ENCODE measurements around the gene CT45A2.
"Not testable (repeated sequence)": the region's sequence is repeated elsewhere in the genome, so short reads cannot be mapped to it uniquely, and the experiment has no call there.

The CT45A2 gene

DNA sequence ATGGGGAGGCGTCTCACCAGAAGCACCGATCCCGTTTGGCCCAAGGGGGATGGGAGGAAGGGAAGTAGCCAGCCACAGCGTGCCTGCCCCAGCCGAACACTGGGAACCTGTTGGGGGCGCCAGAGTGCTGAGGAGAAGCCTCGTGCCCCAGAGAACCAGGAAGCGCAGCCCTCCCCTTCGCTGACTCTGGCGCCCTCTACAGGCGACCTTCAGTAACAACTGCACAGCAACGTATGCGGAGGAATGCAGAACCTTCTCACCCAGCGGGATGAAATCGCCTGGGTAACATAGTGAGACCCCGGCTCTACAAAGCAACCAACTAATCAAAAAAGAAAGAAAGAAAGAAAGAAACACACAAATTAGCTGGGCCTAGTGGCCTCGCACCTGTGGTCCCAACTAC is at the start of gene CT45A2:
CT45A2 (minus strand) TSS at position 101 of the 400 bp plus-strand sequence. CDS start 3,747 bp downstream, outside the sequence.
- not testable (repeated sequence) for H3K9me3 ChIP-seq (ENCODE audit: control insufficient read depth, insufficient read depth, low read length); H3K9ac ChIP-seq (ENCODE audit: low read depth, low read length); H3K4me3 ChIP-seq (ENCODE audit: low read depth, low read length); H3K36me3 ChIP-seq (ENCODE audit: control insufficient read depth, insufficient read depth, low read length); H3K27me3 ChIP-seq (ENCODE audit: control insufficient read depth, insufficient read depth, low read length); H3K4me1 ChIP-seq (ENCODE audit: control insufficient read depth, insufficient read depth, low read length)

- not testable (repeated sequence) for H3K9me3 ChIP-seq (ENCODE audit: control insufficient read depth, insufficient read depth, low read length); H3K36me3 ChIP-seq (ENCODE audit: control insufficient read depth, insufficient read depth, low read length); H3K9ac ChIP-seq (ENCODE audit: low read depth, low read length)
Measured at GRCh38 chrX:135854438-135854837, 34.6 kb upstream of the CT45A2 start, which contains the start of gene CT45A8. Gene CT45A8, minus strand, starts transcription at chrX:135854538. Its CDS starts 3,755 bp downstream, at chrX:135850783.

GRCh38 chrX:135837180-135837579 is 17.4 kb upstream of the CT45A2 start, which contains the start of gene CT45A7:
Gene CT45A7, minus strand, starts transcription at chrX:135837280. Its CDS starts 3,747 bp downstream, at chrX:135833533.
- H3K9me3 ChIP-seq (ENCODE audit: control insufficient read depth, insufficient read depth, low read length); H3K4me1 ChIP-seq (ENCODE audit: control insufficient read depth, insufficient read depth, low read length); H3K4me3 ChIP-seq (ENCODE audit: low read depth, low read length); H3K36me3 ChIP-seq (ENCODE audit: control insufficient read depth, insufficient read depth, low read length); H3K27me3 ChIP-seq (ENCODE audit: control insufficient read depth, insufficient read depth, low read length); H3K9ac ChIP-seq (ENCODE audit: low read depth, low read length): not testable (repeated sequence)

More at GRCh38 chrX:135854438-135854837, 34.6 kb upstream of the CT45A2 start, which contains the start of gene CT45A8:
- not testable (repeated sequence) for H3K27me3 ChIP-seq (ENCODE audit: control insufficient read depth, insufficient read depth, low read length); H3K4me1 ChIP-seq (ENCODE audit: control insufficient read depth, insufficient read depth, low read length); H3K4me3 ChIP-seq (ENCODE audit: low read depth, low read length)

DNA sequence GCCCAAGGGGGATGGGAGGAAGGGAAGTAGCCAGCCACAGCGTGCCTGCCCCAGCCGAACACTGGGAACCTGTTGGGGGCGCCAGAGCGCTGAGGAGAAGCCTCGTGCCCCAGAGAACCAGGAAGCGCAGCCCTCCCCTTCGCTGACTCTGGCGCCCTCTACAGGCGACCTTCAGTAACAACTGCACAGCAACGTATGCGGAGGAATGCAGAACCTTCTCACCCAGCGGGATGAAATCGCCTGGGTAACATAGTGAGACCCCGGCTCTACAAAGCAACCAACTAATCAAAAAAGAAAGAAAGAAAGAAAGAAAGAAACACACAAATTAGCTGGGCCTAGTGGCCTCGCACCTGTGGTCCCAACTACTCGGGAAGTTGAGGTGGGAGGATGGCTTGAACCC is 17.1 kb downstream of the CT45A2 start, which contains the start of gene CT45A6:
CT45A6 (minus strand) TSS at position 101 of the 400 bp plus-strand sequence. CDS start 3,794 bp downstream, outside the sequence.
- not testable (repeated sequence) for H3K36me3 ChIP-seq (ENCODE audit: control insufficient read depth, insufficient read depth, low read length); H3K4me1 ChIP-seq (ENCODE audit: control insufficient read depth, insufficient read depth, low read length); H3K9me3 ChIP-seq (ENCODE audit: control insufficient read depth, insufficient read depth, low read length); H3K27me3 ChIP-seq (ENCODE audit: control insufficient read depth, insufficient read depth, low read length); H3K4me3 ChIP-seq (ENCODE audit: low read depth, low read length); H3K9ac ChIP-seq (ENCODE audit: low read depth, low read length)

DNA sequence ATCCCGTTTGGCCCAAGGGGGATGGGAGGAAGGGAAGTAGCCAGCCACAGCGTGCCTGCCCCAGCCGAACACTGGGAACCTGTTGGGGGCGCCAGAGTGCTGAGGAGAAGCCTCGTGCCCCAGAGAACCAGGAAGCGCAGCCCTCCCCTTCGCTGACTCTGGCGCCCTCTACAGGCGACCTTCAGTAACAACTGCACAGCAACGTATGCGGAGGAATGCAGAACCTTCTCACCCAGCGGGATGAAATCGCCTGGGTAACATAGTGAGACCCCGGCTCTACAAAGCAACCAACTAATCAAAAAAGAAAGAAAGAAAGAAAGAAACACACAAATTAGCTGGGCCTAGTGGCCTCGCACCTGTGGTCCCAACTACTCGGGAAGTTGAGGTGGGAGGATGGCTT is 34.4 kb downstream of the CT45A2 start, which contains the start of gene CT45A5:
CT45A5 (minus strand) TSS at position 101 of the 400 bp plus-strand sequence. CDS start 3,774 bp downstream, outside the sequence.
- not testable (repeated sequence) for H3K36me3 ChIP-seq (ENCODE audit: control insufficient read depth, insufficient read depth, low read length); H3K9ac ChIP-seq (ENCODE audit: low read depth, low read length); H3K4me3 ChIP-seq (ENCODE audit: low read depth, low read length); H3K9me3 ChIP-seq (ENCODE audit: control insufficient read depth, insufficient read depth, low read length); H3K4me1 ChIP-seq (ENCODE audit: control insufficient read depth, insufficient read depth, low read length); H3K27me3 ChIP-seq (ENCODE audit: control insufficient read depth, insufficient read depth, low read length)

GRCh38 chrX:135768091-135768490 is 51.7 kb downstream of the CT45A2 start, which contains the start of gene CT45A3:
Gene CT45A3, minus strand, starts transcription at chrX:135768191. Its CDS starts 3,747 bp downstream, at chrX:135764444.
- not testable (repeated sequence) for H3K4me3 ChIP-seq (ENCODE audit: low read depth, low read length); H3K36me3 ChIP-seq (ENCODE audit: control insufficient read depth, insufficient read depth, low read length); H3K9ac ChIP-seq (ENCODE audit: low read depth, low read length); H3K4me1 ChIP-seq (ENCODE audit: control insufficient read depth, insufficient read depth, low read length); H3K9me3 ChIP-seq (ENCODE audit: control insufficient read depth, insufficient read depth, low read length); H3K27me3 ChIP-seq (ENCODE audit: control insufficient read depth, insufficient read depth, low read length)
